GM12801 (cell line): ENCODE measurements around the gene GABBR2.

ENCODE experiments used
- TF ChIP-seq, protein P1 (sequence below): IDR thresholded peaks from one replicate; pipeline ENCODE4 v1.5.1; 2011; ENCODE audit warnings: control low read depth; ENCODE audit not compliant: insufficient read length; ENCODE audit errors: extremely low read depth

The GABBR2 gene

DNA sequence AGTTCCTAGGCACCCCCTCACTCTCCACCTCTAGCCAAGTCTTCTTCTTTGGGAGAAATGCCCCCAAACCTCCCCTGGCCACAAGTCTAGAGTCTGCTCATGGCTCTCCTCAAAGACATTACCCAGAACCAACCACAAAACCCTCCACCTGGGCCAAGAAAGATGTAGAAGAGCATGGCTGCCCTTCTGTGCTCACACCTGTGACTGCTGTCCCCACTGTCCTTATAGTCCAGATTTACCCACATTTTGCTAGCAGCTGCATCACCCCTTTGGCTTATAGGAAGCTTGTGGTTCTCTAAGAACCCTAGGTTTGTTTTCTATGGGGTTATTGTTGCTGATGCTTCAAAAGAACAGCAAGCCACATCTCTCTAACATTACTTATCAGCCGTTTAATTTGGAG lies 6.1 kb upstream of the GABBR2 start:
- TF ChIP-seq, protein P1, sequence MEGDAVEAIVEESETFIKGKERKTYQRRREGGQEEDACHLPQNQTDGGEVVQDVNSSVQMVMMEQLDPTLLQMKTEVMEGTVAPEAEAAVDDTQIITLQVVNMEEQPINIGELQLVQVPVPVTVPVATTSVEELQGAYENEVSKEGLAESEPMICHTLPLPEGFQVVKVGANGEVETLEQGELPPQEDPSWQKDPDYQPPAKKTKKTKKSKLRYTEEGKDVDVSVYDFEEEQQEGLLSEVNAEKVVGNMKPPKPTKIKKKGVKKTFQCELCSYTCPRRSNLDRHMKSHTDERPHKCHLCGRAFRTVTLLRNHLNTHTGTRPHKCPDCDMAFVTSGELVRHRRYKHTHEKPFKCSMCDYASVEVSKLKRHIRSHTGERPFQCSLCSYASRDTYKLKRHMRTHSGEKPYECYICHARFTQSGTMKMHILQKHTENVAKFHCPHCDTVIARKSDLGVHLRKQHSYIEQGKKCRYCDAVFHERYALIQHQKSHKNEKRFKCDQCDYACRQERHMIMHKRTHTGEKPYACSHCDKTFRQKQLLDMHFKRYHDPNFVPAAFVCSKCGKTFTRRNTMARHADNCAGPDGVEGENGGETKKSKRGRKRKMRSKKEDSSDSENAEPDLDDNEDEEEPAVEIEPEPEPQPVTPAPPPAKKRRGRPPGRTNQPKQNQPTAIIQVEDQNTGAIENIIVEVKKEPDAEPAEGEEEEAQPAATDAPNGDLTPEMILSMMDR: no peak

DNA sequence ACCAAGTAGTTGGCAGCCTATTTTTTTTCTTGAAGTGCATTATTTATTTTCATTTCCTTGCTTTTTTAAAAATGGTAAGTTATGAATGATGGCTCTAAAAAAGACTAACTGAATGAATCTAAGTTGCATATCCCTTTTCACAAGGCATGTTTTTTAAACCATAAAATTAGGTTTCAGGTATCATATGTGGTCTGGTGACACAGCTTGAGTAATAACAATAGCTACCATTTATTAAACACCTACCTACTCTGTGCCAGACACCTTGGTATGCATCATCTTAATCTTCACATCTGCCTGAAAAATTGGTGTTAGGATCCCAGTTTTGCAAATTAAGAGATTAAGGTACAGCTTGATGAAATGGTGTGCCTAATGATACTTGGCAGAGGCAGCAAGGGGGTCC lies 4.3 kb upstream of the GABBR2 start:
- TF ChIP-seq, protein P1: no peak

DNA sequence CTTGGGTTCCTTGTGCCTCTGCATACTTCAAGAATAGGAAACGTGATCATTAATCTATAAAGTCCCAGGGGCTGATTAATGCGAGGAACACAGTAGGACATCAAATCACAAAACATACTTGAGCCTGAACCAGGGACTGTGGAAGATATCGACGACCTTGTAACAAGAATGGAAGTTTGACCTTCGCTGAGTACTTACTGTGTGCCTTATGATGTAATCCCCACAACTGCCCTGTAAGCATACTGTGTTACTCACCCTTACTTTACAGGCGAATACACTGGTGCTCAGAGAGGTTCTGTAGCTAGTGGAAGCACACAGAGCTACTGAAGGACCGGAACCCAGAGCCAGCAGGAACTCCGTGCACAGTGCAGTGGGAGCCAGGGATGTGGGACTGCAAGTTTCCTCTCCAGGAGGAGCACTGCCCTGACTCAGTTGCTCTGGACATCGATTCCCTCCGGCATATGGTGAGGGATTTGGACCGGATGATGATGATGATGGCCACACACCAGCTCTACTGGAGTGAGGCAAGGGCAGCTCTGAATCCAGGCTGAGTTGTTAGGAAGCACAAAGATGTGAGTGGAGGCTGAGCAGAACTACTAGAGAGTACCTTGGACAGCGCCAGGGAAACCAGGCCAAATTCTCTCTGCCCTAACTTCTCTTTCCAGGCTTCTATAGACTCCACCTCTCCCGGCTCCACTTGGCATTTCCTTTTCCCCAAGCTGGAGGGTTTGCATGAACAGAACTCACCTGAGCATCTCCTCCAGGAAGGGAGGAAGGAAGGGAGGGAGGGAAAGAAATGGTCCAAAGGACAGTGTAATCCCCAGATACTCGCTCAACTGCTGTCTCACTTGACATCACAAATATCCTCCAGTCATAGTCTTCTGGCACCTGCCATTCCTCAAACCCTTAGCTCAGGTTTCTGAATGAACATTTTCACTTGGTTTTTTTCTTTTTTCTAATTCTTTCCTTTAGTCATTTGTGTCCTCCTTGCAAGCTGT lies 1.5 kb upstream of the GABBR2 start:
- TF ChIP-seq, protein P1: no peak

DNA sequence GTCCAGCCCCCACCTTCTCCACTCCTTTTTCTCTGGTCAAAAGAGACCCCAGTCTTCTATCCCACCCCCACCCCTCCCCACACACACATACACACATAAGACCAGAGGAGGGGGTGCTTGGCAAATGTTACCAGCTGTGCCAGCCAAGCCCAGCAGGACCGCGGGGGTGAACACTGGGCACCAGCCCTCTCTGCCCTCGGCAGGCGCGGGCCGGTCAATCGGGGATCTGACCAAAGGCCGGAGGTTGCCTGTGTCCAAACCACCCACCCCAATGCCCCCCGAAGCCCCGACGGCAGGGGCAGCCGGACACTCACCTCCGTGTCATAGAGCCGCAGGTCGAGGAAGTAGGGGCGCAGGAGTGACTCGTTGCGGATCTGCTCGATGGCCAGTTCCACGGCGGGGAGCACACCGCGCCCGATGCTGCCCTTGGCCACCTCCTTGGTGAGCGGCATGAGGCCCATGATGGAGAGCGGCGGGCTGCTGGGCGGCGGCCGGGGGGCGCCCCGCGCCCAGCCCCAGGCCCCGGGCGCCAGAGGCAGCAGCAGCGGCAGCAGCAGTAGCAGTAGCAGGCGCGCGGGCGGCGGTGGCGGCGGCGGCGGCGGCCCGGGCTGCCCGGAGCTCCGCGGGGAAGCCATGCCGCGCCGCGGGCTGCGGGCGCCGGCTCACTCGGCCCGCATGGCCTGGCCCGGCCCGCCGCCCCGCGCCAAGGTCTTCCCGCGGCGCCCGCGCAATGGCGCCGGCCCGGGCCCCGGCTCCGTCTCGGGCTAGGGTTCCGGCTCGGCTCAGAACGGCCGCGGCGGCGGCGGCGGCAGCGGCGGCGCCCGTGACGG lies 417 bp downstream of the GABBR2 start:
- TF ChIP-seq, protein P1: no peak

DNA sequence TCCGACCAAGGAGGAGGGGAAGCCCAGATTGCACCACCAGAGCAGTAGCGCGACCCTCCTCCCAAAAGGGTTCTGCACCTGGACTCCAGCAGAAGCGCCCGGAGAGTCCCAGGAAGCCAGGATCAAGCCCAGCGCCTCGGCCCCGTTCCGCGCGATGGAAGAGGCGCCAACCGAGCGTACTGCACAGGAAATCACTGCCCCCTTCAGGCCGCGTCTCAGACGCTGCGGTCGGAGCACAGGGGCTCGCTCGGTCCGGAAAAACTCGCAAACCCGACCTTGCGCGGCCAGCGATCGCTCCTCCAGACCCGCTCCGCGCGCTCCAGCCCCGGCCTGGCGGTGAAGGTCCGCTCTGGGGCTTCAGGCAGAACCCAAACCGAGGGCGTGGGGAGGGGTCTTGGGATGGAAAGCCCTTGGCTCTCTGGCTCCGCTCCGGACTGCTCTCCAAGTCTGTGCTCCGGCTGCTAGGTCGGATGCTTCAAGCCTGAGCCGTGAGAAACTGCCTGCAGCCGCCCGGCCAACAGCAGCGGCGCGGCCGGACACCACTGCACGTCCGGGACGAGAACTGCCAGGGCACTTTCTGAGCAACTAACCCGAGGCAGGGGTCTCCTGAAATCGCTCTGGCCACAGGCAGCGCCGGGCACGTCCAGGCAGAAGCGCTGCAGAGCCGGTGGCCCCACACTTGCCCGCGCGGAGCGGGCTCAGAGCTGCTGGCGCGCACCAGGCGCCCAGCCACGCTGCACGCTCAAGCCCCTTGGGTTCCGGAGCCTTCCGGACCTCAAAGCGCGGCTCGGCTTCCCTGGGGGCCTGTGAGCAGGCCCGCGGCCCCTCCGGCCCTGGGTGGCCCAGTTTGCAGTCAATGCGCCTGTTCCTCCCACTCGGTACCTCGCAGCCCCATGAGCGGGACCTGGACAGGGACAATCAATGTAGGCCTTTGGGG lies 1.3 kb downstream of the GABBR2 start:
- TF ChIP-seq, protein P1: no peak

DNA sequence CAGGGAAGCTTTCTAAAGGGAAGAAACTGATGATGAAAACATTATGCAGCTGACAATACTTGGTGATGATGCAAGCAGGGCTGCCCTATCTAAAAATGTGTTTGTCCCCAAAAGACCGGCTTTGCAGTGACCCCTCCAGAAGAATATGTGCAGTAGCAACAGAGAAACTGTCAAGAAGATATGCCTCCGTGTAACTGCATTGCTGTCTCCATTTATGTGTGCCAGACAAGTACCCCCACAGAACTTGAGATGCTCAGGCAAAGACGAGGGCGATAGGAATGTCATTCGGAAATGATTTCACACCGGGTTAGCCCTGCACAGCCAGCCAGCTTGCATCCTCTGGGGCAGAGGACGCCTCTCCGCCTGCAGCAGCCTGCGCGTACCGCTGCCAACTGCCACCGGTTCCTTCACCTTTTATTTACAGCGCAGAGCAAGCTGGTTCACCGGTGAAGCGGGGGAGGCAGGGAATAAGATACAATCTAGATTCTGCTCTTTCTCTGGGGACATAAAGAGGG lies 2.0 kb downstream of the GABBR2 start:
- TF ChIP-seq, protein P1: no peak
